Endodermal cell (in vitro differentiated cells): ENCODE data around the gene LPP. TPM values are rescaled to one million over a fixed set of nuclear protein-coding genes. Genes with fewer than 3 reads are reported as not detected.

Experiments
- DNase-seq: peaks from one replicate; pipeline ENCODE4 v3.0.0-alpha.2; 2017
- H3K27ac ChIP-seq: 2 replicates; pipeline ENCODE4 v1.5.1; 2013; ENCODE audit warnings: mild to moderate bottlenecking, low read depth, low read length, moderate library complexity
- H3K27me3 ChIP-seq: 2 replicates; pipeline ENCODE4 v1.6.1; 2013; ENCODE audit warnings: mild to moderate bottlenecking, low read length, moderate library complexity; ENCODE audit not compliant: insufficient read depth, control insufficient read depth, poor library complexity, severe bottlenecking
- H3K36me3 ChIP-seq: 2 replicates; pipeline ENCODE4 v1.7.0; 2013; ENCODE audit warnings: mild to moderate bottlenecking, low read length, moderate library complexity; ENCODE audit not compliant: control insufficient read depth, insufficient read depth
- H3K4me1 ChIP-seq: one replicate; pipeline ENCODE4 v1.7.0; 2013; ENCODE audit warnings: low read length; ENCODE audit not compliant: control insufficient read depth, insufficient read depth
- H3K4me3 ChIP-seq: 2 replicates; pipeline ENCODE4 v1.5.1; 2013; ENCODE audit warnings: mild to moderate bottlenecking, low read length, moderate library complexity
- H3K9ac ChIP-seq: 2 replicates; pipeline ENCODE4 v1.6.1; 2013; ENCODE audit warnings: mild to moderate bottlenecking, low read length, moderate library complexity; ENCODE audit not compliant: poor library complexity, severe bottlenecking; ENCODE audit errors: extremely low read depth
- H3K9me3 ChIP-seq: 2 replicates; pipeline ENCODE4 v1.6.1; 2013; ENCODE audit warnings: mild to moderate bottlenecking, low read length, moderate library complexity; ENCODE audit not compliant: control insufficient read depth
- H3K27ac Mint-ChIP-seq: 2 replicates; pipeline ENCODE4 v1.8.0; 2020; ENCODE audit warnings: mixed read lengths
- H3K27me3 Mint-ChIP-seq: 2 replicates; pipeline ENCODE4 v1.8.0; 2021; ENCODE audit warnings: mild to moderate bottlenecking, mixed read lengths; ENCODE audit not compliant: insufficient read depth
- H3K36me3 Mint-ChIP-seq: 2 replicates; pipeline ENCODE4 v1.8.0; 2020; ENCODE audit warnings: low read depth, mixed read lengths
- H3K4me1 Mint-ChIP-seq: 2 replicates; pipeline ENCODE4 v1.8.0; 2020; ENCODE audit warnings: mixed read lengths
- H3K4me3 Mint-ChIP-seq: 2 replicates; pipeline ENCODE4 v1.8.0; 2020; ENCODE audit warnings: mild to moderate bottlenecking, moderate library complexity, mixed read lengths
- H3K9me3 Mint-ChIP-seq: 2 replicates; pipeline ENCODE4 v1.8.0; 2020; ENCODE audit warnings: mild to moderate bottlenecking, mixed read lengths
- WGBS, 2 experiments: methylation state at CpG; one replicate each; pipeline versions ENCODE4 v1.1.5 to v1.1.7; 2013; ENCODE audit warnings: missing lambda C conversion rate in 2 of 2, mixed read lengths in 1 of 2; ENCODE audit not compliant: insufficient coverage in 1 of 2, insufficient read length in 1 of 2; 5-methylcytosine and 5-hydroxymethylcytosine counted together
- total RNA-seq, 2 donors: library from RNA; stranded (reverse); fragmentation: NEBNext Ultra II Directional in 1 of 2; extraction: Animal tissue kit (Norgen Biotek cat#: 25700) in 1 of 2; gene quantifications; 2 replicates in 1 of 2; 3 replicates in 1 of 2; pipeline ENCODE4 v1.2.1, GENCODE V29; 2021
- TF ChIP-seq, protein P1 (sequence below): fragments of 200-600 bp; sonication (generic); conservative IDR thresholded peaks from 2 replicates; pipeline ENCODE4 v1.5.0; 2021; ENCODE audit warnings: antibody characterized with exemption, mild to moderate bottlenecking

The LPP gene
- total RNA-seq, 2 donors from 2014 or later: 78.0 to 105 TPM

DNA sequence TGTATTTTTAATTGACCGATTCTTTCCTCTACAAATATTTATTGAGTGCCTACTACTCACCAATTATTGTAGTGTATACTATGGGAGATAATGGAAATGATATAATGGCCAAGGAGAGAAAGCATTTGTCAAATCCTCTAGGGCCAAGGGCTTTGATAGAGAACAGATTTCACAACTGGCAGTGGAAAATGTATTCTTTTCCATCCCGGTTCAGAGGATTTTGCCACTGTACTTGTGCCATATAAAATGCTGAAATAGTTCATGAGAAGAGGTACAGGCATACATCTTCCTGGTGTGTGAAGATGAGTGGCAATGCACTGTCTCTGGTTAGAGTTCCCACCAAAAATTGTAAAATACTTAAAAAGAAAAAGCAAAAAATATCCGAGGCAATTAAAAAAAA lies 566.3 kb downstream of the LPP start:
- Histone ChIP-seq H3K4me1 (no peaks in the 10 kb centered on the region), H3K9ac (no peak overlapping the region), H3K4me3 (no peak overlapping the region), H3K36me3 (peaks cover 2% of the 10 kb centered on the region), H3K27me3 (no peaks in the 10 kb centered on the region), H3K9me3 (no peaks in the 10 kb centered on the region), H3K27ac (no peak overlapping the region)
- H3K4me1 Mint-ChIP-seq: no peaks in the 10 kb centered on the region
- H3K36me3 Mint-ChIP-seq: no peaks in the 10 kb centered on the region
- H3K27ac Mint-ChIP-seq: no peak overlapping the region
- WGBS, 2 experiments: 67 to 100% methylated on average over 1 to 3 of the region's 3 CpGs
- no peaks in the 10 kb centered on the region for H3K9me3 Mint-ChIP-seq
- no peaks in the 10 kb centered on the region for H3K27me3 Mint-ChIP-seq
- no peak for DNase-seq
- no peak overlapping the region for H3K4me3 Mint-ChIP-seq
- TF ChIP-seq, protein P1, sequence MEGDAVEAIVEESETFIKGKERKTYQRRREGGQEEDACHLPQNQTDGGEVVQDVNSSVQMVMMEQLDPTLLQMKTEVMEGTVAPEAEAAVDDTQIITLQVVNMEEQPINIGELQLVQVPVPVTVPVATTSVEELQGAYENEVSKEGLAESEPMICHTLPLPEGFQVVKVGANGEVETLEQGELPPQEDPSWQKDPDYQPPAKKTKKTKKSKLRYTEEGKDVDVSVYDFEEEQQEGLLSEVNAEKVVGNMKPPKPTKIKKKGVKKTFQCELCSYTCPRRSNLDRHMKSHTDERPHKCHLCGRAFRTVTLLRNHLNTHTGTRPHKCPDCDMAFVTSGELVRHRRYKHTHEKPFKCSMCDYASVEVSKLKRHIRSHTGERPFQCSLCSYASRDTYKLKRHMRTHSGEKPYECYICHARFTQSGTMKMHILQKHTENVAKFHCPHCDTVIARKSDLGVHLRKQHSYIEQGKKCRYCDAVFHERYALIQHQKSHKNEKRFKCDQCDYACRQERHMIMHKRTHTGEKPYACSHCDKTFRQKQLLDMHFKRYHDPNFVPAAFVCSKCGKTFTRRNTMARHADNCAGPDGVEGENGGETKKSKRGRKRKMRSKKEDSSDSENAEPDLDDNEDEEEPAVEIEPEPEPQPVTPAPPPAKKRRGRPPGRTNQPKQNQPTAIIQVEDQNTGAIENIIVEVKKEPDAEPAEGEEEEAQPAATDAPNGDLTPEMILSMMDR: no peak

DNA sequence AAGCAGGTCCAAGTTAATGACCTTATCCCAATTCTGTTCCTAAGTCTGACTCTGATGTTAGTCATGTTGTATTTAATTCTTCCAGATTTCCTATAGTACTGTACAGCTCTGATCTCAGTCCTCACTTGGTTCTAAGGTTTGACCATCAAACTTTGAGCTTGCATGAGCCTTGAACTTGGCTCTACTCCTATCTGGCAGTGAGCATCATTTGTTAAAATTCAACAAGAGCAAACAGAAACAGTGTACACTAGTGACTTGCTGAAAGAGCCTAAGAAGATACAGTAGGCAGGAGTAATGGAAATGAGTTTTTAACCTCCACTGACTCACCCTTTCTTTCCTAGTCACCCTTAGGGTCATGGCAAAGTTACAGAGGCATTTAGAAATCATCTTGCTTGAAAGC lies 566.7 kb downstream of the LPP start:
- no peak for DNase-seq
- H3K4me3 Mint-ChIP-seq: no peak overlapping the region
- no peak overlapping the region for H3K27ac Mint-ChIP-seq
- Histone ChIP-seq H3K4me1 (no peaks in the 10 kb centered on the region), H3K27me3 (no peaks in the 10 kb centered on the region), H3K4me3 (no peak overlapping the region), H3K9me3 (no peaks in the 10 kb centered on the region), H3K36me3 (peaks cover 7% of the 10 kb centered on the region), H3K9ac (no peak overlapping the region), H3K27ac (no peak overlapping the region)
- TF ChIP-seq, protein P1: no peak
- H3K36me3 Mint-ChIP-seq: no peaks in the 10 kb centered on the region
- no peaks in the 10 kb centered on the region for H3K27me3 Mint-ChIP-seq
- no peaks in the 10 kb centered on the region for H3K4me1 Mint-ChIP-seq
- no peaks in the 10 kb centered on the region for H3K9me3 Mint-ChIP-seq

DNA sequence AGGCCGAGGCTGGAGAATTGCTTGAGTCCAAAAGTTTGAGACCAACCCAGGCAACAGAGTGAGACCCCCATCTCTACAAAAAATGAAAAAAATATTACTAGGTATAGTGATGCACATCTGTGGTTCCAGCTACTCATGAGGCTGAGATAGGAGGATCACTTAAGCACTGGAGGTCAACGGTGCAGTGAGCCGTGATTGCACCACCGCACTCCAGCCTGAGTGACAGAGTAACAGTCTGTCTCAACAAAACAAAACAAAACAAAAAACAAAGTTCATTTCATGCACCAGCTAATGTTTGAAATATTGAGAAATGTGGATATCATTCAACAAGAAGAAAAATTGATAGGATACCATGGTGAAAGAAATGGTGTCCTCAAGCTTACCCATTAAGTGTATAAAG lies 567.4 kb downstream of the LPP start:
- WGBS, 2 experiments: 90 to 100% methylated on average over 3 to 4 of the region's 4 CpGs

More for the DNA sequence above, 567.4 kb downstream of the LPP start:
- no peaks in the 10 kb centered on the region for H3K27me3 Mint-ChIP-seq
- no peak overlapping the region for H3K4me3 Mint-ChIP-seq
- Histone ChIP-seq H3K9me3 (no peaks in the 10 kb centered on the region), H3K4me1 (no peaks in the 10 kb centered on the region), H3K9ac (no peak overlapping the region), H3K4me3 (no peak overlapping the region), H3K27ac (no peak overlapping the region), H3K27me3 (no peaks in the 10 kb centered on the region), H3K36me3 (peaks cover 7% of the 10 kb centered on the region)
- TF ChIP-seq, protein P1: no peak
- no peak for DNase-seq
- H3K9me3 Mint-ChIP-seq: no peaks in the 10 kb centered on the region
- no peak overlapping the region for H3K27ac Mint-ChIP-seq
- no peaks in the 10 kb centered on the region for H3K4me1 Mint-ChIP-seq
- no peaks in the 10 kb centered on the region for H3K36me3 Mint-ChIP-seq
